Lower lobe of right lung (tissue), 2 donors: Measurements from ENCODE around the gene NME7. TPM values are rescaled to one million over a fixed set of nuclear protein-coding genes. Genes with fewer than 3 reads are reported as not detected.

Source experiments
- ATAC-seq, 2 donors: fragments of 200-7000 bp; cut with Tn5 transposase; one replicate each; pipeline ENCODE4 v1.9.1; 2020 to 2022; ENCODE audit warnings: mild to moderate bottlenecking in 2 of 2, moderate library complexity in 2 of 2
- DNase-seq: peaks from one replicate; pipeline ENCODE4 v3.0.0-alpha.2; 2020
- H3K27ac ChIP-seq: fragments of 200-600 bp; one replicate; pipeline ENCODE4 v1.8.0; 2022
- H3K27me3 ChIP-seq: fragments of 200-600 bp; one replicate; pipeline ENCODE4 v1.8.0; 2022; ENCODE audit warnings: low read depth
- H3K36me3 ChIP-seq: fragments of 200-600 bp; one replicate; pipeline ENCODE4 v1.8.0; 2022; ENCODE audit warnings: mild to moderate bottlenecking
- H3K4me1 ChIP-seq: fragments of 200-600 bp; one replicate; pipeline ENCODE4 v1.8.0; 2022
- H3K4me3 ChIP-seq: fragments of 200-600 bp; one replicate; pipeline ENCODE4 v1.8.0; 2022; ENCODE audit warnings: mild to moderate bottlenecking
- H3K9me3 ChIP-seq: fragments of 200-600 bp; one replicate; pipeline ENCODE4 v1.8.0; 2022
- intact Hi-C: fragments of 100-400 bp; cut with DNase I; formaldehyde crosslinking; loops from one replicate; pipeline ENCODE4 v1.11.0; 2022
- total RNA-seq: library from RNA; stranded (reverse); fragmentation: NEBNext Ultra II Directional; extraction: Animal tissue kit (Norgen Biotek cat#: 25700); gene quantifications from one replicate; pipeline ENCODE4 v1.2.1, GENCODE V29; 2021
- TF ChIP-seq, protein P1 (sequence below): fragments of 200-600 bp; IDR thresholded peaks from one replicate; pipeline ENCODE4 v1.8.0; 2022; ENCODE audit warnings: antibody characterized with exemption, mild to moderate bottlenecking
- donor health status: DM: no; HTN: yes; CAD: no; lungs with severe emphysema.

The NME7 gene
- total RNA-seq, 1 donor from 2014 or later, result 17.3 TPM

DNA sequence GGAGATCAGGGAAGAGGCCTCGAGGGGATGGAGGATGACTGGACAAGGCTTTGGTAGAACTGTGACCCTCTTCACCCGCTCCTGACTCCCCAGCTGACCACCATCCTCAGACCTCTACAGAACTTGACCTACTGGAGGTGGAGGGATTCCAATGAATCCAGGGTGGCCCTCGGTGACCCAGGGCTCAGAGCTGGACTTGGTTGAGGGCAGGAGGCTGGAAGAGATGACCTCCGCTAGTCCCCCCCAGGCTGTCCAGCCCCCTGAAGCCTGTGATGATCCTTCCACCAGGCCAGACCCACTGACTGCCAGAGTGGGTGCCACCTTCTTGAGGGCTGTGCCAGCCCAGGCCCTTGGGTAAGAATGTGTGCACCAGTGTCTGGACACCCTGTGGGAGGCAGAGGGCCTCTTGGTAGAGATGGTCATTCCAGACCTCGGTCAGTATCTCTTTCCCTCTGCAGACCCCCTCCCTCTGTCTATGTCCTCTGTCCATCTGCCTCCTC is 216.2 kb downstream of the NME7 start:
- H3K4me3 ChIP-seq, result no peak overlapping the region
- ATAC-seq (peak in 1 of 2 donors; percentile 19), DNase-seq (no peak)
- H3K4me1 ChIP-seq, result no peaks in the 10 kb centered on the region
- H3K27ac ChIP-seq, result no peak overlapping the region
- no peaks in the 10 kb centered on the region for H3K36me3 ChIP-seq
- H3K27me3 ChIP-seq, result no peaks in the 10 kb centered on the region
- TF ChIP-seq, protein P1, sequence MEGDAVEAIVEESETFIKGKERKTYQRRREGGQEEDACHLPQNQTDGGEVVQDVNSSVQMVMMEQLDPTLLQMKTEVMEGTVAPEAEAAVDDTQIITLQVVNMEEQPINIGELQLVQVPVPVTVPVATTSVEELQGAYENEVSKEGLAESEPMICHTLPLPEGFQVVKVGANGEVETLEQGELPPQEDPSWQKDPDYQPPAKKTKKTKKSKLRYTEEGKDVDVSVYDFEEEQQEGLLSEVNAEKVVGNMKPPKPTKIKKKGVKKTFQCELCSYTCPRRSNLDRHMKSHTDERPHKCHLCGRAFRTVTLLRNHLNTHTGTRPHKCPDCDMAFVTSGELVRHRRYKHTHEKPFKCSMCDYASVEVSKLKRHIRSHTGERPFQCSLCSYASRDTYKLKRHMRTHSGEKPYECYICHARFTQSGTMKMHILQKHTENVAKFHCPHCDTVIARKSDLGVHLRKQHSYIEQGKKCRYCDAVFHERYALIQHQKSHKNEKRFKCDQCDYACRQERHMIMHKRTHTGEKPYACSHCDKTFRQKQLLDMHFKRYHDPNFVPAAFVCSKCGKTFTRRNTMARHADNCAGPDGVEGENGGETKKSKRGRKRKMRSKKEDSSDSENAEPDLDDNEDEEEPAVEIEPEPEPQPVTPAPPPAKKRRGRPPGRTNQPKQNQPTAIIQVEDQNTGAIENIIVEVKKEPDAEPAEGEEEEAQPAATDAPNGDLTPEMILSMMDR, result no peak
- intact Hi-C loops, result no loop called here
- no peaks in the 10 kb centered on the region for H3K9me3 ChIP-seq

DNA sequence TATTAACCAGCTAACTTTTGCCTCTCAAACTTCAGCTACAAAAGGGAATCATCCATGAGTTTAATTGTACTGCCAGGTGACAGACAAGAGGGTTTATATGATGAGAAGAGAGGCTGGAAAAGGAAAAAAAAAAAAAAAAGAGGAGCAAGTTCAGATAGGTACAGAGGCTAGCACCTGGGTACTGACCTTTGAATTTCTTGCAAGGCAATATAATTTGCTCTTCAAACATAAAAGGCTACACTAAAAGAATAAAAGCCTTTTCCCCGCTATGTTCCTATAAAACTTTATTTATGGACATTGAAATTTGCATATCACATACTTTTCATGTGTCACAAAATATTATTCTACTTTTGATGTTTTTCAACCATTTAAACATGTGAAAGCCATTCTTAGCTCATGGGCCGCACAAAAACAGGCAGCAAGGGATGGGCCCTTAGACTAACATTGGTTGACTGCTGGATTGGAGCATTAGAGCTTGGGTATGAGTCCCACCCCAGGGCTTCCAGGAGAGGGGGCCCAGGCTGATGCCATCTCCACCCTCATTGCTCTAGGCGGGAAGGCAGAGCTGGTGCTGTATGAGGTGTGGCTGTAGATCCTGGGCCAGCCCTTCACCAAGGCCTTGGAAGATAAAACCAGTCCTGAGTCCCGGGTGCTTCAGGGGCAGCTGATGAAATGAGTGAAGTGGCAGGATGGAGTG is 216.8 kb downstream of the NME7 start:
- H3K27me3 ChIP-seq, result no peaks in the 10 kb centered on the region
- intact Hi-C loops, result no loop called here
- no peaks in the 10 kb centered on the region for H3K9me3 ChIP-seq
- H3K27ac ChIP-seq, result no peak overlapping the region
- DNase-seq (no peak), ATAC-seq (peak in 1 of 2 donors; percentile 29)
- no peaks in the 10 kb centered on the region for H3K36me3 ChIP-seq
- H3K4me3 ChIP-seq, result no peak overlapping the region
- TF ChIP-seq, protein P1, result no peak
- no peaks in the 10 kb centered on the region for H3K4me1 ChIP-seq

DNA sequence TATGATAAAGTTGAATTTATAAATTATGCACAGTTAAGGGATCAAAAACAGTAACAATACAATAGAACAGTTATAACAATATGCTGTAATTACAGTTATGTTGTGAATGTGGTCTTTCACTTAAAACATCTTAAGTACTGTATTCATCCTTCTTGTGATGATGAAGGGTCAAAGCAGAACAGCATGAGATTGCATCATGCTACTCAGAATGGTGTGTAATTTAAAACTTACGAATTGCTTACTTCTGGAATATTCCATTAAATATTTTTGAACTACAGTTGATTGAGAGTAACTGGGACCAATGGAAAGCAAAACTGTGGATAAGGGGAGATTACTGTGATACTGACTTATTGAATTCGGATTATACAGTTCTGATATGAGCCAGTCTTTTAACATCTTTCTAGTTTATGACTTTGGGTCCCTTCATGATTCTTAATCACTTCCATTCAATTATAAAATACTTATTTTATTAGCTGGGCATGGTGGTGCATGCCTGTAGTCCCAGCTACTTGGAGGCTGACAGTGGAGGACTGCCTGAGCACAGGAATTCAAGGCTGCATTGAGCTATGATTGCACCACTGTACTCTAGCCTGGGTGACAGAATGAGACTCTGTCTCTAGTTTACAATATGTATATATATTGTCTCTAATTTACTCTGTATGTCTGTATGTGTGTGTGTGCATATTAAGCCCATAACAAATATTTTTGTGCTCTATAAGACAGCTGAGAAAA is 217.9 kb downstream of the NME7 start:
- intact Hi-C loops, result no loop called here
- TF ChIP-seq, protein P1, result no peak
- ATAC-seq, result no peak
- Histone ChIP-seq H3K27ac (no peak overlapping the region), H3K9me3 (no peaks in the 10 kb centered on the region), H3K4me1 (no peaks in the 10 kb centered on the region), H3K36me3 (no peaks in the 10 kb centered on the region), H3K27me3 (no peaks in the 10 kb centered on the region), H3K4me3 (no peak overlapping the region)
- DNase-seq, result no peak

DNA sequence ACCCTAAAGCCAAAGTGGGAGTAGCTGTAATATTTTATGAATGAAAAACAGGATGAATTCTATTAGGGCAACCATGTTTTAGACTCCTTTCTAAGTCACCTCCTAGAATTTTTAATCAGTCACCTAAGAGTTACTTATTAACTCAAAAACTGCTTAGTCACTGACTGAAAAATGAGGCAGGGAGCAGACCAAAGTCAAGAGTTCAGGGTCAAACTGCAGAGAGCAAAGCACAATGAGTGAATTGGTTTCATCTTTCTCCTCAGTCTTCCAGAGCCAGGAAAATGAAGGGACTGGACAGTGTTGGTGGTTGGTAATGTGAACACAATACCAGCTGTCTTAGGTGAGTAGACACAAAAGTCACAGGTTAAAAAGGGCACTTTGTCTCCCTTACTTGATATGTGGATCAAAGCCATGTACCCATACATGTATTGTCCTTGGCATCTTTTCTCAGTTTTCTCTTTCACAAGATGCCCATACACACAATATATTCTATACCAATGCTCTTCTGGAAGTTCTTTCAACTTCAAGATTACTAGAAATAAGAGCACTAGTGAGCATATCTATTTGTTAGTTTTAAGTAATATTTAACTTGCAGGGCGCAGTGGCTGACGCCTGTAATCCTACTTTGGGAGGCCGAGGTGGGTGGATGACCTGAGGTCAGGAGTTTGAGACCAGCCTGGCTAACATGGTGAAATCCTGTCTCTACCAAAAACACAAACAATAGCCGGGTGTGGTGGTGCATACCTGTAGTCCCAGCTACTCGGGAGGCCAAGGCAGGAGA is 218.9 kb downstream of the NME7 start:
- peak in 1 of 2 donors; percentile 71 for ATAC-seq
- intact Hi-C loops, result no loop called here
- Histone ChIP-seq H3K4me1 (no peaks in the 10 kb centered on the region), H3K9me3 (no peaks in the 10 kb centered on the region), H3K4me3 (no peak overlapping the region), H3K27ac (no peak overlapping the region), H3K36me3 (no peaks in the 10 kb centered on the region), H3K27me3 (no peaks in the 10 kb centered on the region)
- TF ChIP-seq, protein P1, result no peak
- no peak for DNase-seq

DNA sequence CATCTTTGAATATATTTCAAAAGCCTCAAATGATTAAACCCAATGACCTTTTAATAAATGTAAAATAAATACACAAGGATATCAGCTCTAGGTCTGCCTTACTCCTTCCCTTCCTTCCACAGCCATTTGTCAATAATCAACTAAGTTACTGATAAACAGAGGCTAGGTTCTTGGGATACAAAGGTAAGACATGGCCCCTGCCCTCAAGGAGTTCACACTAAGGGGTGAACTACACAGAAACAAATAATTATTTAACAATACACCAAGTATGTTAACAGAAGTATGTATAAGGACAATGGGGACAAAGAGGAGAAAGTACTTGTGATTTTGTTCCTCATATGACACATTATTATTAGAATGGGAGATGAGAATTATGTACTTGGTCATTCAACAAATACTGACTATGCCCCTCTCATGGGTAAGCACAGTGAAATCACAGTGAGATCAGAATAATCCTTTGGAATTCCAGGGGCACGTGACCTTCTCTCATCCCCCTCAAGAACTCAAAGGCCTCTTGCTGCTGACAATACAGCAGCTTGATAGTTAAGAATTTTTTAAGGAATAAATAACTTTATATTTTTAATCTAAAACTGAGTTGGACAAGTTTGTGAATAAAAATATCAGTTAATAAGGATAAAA is 220.9 kb downstream of the NME7 start:
- TF ChIP-seq, protein P1, result no peak
- no peak overlapping the region for H3K27ac ChIP-seq
- no peak overlapping the region for H3K4me3 ChIP-seq
- H3K36me3 ChIP-seq, result no peaks in the 10 kb centered on the region
- no peaks in the 10 kb centered on the region for H3K27me3 ChIP-seq
- intact Hi-C loops, result no loop called here
- H3K9me3 ChIP-seq, result no peaks in the 10 kb centered on the region
- H3K4me1 ChIP-seq, result no peaks in the 10 kb centered on the region
- ATAC-seq, result no peak
- DNase-seq, result no peak
